Lower leg skin (tissue), 3 donors: ENCODE measurements around the gene CCDC78.

Experiments used
- POLR2A ChIP-seq, 2 donors: fragments of 450-650 bp; IDR thresholded peaks; one replicate each; pipeline ENCODE4 v1.6.1; 2016 to 2017; ENCODE audit warnings: antibody characterized with exemption in 2 of 2, mild to moderate bottlenecking in 1 of 2, moderate library complexity in 1 of 2
- TF ChIP-seq, protein P1 (sequence below), 3 donors: fragments of 450-650 bp; IDR thresholded peaks; one replicate each; pipeline ENCODE4 v1.5.1; 2016; ENCODE audit warnings: antibody characterized with exemption in 3 of 3, mild to moderate bottlenecking in 3 of 3, moderate library complexity in 2 of 3

DNA sequence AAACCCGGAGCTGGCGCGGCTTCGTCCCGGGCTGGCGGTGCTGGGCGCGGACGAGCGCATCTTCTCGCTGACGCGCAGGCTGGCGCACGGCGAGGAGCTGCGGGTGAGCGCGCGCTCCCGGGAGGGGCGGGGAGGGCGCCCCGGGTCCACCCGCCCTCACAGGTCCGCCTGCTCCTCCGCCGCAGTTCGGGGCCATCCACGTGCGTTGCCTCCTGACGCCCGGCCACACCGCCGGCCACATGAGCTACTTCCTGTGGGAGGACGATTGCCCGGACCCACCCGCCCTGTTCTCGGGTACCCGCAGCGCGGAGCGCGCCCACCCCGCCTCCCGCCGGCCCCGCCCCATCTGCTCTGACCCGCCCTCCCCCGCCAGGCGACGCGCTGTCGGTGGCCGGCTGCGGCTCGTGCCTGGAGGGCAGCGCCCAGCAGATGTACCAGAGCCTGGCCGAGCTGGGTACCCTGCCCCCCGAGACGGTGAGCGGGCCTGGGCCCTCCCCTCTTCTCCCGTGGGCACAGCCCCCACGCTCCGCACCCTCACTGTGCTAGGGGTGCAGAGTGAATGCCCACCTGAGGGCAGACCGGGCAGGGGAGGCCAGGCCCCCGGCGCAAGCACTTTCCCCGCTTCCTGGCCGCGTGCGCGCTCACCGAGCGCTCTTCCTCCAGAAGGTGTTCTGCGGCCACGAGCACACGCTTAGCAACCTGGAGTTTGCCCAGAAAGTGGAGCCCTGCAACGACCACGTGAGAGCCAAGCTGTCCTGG lies 2.1 kb upstream of the CCDC78 start:
- no peak for TF ChIP-seq POLR2A (IDR thresholded peaks at IDR 0.05)
- TF ChIP-seq, protein P1, sequence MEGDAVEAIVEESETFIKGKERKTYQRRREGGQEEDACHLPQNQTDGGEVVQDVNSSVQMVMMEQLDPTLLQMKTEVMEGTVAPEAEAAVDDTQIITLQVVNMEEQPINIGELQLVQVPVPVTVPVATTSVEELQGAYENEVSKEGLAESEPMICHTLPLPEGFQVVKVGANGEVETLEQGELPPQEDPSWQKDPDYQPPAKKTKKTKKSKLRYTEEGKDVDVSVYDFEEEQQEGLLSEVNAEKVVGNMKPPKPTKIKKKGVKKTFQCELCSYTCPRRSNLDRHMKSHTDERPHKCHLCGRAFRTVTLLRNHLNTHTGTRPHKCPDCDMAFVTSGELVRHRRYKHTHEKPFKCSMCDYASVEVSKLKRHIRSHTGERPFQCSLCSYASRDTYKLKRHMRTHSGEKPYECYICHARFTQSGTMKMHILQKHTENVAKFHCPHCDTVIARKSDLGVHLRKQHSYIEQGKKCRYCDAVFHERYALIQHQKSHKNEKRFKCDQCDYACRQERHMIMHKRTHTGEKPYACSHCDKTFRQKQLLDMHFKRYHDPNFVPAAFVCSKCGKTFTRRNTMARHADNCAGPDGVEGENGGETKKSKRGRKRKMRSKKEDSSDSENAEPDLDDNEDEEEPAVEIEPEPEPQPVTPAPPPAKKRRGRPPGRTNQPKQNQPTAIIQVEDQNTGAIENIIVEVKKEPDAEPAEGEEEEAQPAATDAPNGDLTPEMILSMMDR (IDR thresholded peaks at IDR 0.05) = no peak
